Head of caudate nucleus (tissue), 42 donors: ENCODE measurements around the gene RAPGEFL1.
"Not testable (repeated sequence)": the region's sequence is repeated elsewhere in the genome, so short reads cannot be mapped to it uniquely, and the experiment has no call there.

Experiments used
- DNase-seq, 42 donors: peaks; one replicate each; pipeline versions ENCODE4 v3.0.0 to v3.0.0-alpha.2; 2020 to 2021; ENCODE audit warnings: mixed read lengths in 7 of 42
- intact Hi-C: fragments of 100-400 bp; cut with DNase I; formaldehyde crosslinking; loops from one replicate; pipeline ENCODE4 v1.15.0; 2022

Gene RAPGEFL1, protein sequence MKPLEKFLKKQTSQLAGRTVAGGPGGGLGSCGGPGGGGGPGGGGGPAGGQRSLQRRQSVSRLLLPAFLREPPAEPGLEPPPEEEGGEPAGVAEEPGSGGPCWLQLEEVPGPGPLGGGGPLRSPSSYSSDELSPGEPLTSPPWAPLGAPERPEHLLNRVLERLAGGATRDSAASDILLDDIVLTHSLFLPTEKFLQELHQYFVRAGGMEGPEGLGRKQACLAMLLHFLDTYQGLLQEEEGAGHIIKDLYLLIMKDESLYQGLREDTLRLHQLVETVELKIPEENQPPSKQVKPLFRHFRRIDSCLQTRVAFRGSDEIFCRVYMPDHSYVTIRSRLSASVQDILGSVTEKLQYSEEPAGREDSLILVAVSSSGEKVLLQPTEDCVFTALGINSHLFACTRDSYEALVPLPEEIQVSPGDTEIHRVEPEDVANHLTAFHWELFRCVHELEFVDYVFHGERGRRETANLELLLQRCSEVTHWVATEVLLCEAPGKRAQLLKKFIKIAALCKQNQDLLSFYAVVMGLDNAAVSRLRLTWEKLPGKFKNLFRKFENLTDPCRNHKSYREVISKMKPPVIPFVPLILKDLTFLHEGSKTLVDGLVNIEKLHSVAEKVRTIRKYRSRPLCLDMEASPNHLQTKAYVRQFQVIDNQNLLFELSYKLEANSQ

GRCh38 chr17:40177275-40177874, at the start of gene RAPGEFL1:
TSS of gene RAPGEFL1 (plus strand) at chr17:40177470. CDS start at chr17:40177862, 392 bp downstream.
- peak; percentile 44 to 91 (median 76) for DNase-seq
- intact Hi-C loops, result no loop called here

GRCh38 chr17:40129498-40129897, 47.8 kb upstream of the RAPGEFL1 start:
- DNase-seq, result no peak
- intact Hi-C loops, result no loop called here

- intact Hi-C loops, result no loop called here
- peak in 5 of 42 donors; percentile 22 to 46 (median 37) for DNase-seq
Observed at GRCh38 chr17:40130352-40131042, 46.8 kb upstream of the RAPGEFL1 start.

GRCh38 chr17:40134184-40134583, 43.1 kb upstream of the RAPGEFL1 start:
- intact Hi-C loops, result no loop called here
- no peak for DNase-seq

- DNase-seq, result no peak
- intact Hi-C loops, result no loop called here
Observed at GRCh38 chr17:40135817-40136216, 41.5 kb upstream of the RAPGEFL1 start.

GRCh38 chr17:40139566-40140058, 37.7 kb upstream of the RAPGEFL1 start:
- intact Hi-C loops, result loop anchor here (1.0 kb wide), 1 partner anchor 18 kb away; the partner anchor contains the start of gene MSL1
- DNase-seq, result peak in 14 of 42 donors; percentile 6 to 46 (median 22)

DNA sequence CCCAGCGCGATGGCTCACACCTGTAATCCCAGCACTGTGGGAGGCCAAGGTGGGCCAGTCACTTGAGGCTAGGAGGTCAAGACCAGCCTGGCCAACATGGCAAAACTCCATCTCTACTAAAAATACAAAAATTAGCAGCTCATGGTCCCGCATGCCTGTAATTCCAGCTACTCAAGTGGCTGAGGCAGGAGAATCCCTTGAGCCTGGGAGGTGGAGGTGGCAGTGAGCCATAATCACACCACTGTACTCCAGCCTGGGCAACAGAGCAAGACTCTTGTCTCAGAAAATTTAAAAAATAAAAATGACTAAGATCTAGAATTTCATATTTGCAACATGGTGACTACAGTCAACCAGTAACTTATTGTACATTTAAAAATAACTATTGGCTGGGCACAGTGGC, 34.1 kb upstream of the RAPGEFL1 start:
- intact Hi-C loops, DNase-seq: not testable (repeated sequence)

DNA sequence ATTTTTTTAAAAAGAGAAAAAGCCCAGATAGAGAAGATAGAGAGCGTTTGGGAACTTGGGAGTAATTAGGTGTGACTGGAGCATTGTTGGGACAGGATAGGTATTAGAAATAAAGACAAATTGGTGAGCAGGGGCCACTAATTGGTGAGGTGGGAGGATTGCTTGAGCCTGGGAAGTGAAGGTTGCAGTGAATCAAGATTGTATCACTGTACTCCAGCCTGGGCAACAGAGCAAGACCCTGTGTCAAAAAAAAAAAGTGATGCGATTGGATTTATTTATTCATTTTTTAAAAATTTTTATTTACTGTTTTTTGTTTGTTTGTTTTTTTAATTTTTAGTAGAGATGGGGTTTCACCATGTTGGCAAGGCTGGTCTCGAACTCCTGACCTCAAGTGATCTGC, 31.8 kb upstream of the RAPGEFL1 start:
- no peak for DNase-seq
- intact Hi-C loops, result no loop called here

GRCh38 chr17:40148527-40148926, 28.7 kb upstream of the RAPGEFL1 start:
- no peak for DNase-seq
- intact Hi-C loops, result no loop called here

DNA sequence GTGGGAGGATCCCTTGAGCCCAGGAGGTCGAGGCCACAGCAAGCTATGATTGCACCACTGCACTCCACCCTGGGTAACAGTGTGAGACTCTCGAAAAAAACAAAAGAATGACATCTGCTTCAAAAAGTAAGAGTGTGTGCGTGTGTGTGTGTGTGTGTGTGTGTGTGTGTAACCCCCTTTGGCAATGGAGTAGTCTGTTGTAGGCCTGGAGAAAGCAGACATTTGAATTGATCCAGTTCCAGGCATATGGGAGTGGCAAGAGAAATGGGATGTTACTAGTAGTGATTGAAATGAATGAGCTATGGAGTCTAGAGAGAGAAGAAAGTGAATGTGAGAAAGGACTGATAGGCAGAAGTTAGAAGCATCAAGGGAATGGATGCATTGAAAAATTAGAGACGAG, 27.0 kb upstream of the RAPGEFL1 start:
- DNase-seq, result no peak
- intact Hi-C loops, result no loop called here

- DNase-seq, result no peak
- intact Hi-C loops, result no loop called here
Observed at GRCh38 chr17:40151414-40151963, 25.8 kb upstream of the RAPGEFL1 start.

- DNase-seq, result no peak
Observed at GRCh38 chr17:40153603-40154236, 23.6 kb upstream of the RAPGEFL1 start.

GRCh38 chr17:40157973-40158372, 19.3 kb upstream of the RAPGEFL1 start:
- DNase-seq, result no peak
- intact Hi-C loops, result no loop called here

More at GRCh38 chr17:40153603-40154236, 23.6 kb upstream of the RAPGEFL1 start:
- intact Hi-C loops, result no loop called here

- intact Hi-C loops, result no loop called here
- no peak for DNase-seq
Observed at GRCh38 chr17:40158438-40159013, 18.7 kb upstream of the RAPGEFL1 start.

DNA sequence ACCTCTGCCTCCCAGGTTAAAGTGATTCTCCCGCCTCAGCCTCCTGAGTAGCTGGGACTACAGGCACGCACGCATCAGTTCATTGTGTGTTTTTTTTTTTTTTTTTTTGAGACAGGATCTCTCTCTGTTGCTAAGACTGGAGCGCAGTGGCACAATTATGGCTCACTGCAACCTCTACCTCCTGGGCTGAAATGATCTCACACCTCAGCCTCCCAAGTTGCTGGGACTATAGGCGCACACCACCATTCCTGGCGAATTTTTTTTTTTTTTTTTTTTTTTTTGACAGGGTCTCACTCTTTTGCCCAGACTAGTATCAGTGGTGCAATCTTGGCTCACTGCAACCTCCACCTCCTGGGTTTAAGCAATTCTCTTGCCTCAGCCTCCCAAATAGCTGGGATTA, 17.8 kb upstream of the RAPGEFL1 start:
- no peak for DNase-seq
- intact Hi-C loops, result no loop called here

GRCh38 chr17:40167685-40168261, 9.5 kb upstream of the RAPGEFL1 start:
- intact Hi-C loops, result loop anchor here (2.0 kb wide), 1 partner anchor 55 kb away; no protein-coding TSS in a partner anchor
- no peak for DNase-seq

GRCh38 chr17:40168262-40168832, 8.9 kb upstream of the RAPGEFL1 start:
- intact Hi-C loops, result loop anchor here (2.0 kb wide), 1 partner anchor 56 kb away; no protein-coding TSS in a partner anchor

More at GRCh38 chr17:40168262-40168832, 8.9 kb upstream of the RAPGEFL1 start:
- DNase-seq, result peak in 25 of 42 donors; percentile 30 to 81 (median 50)
